Transverse colon (tissue), 3 donors: ENCODE measurements around the gene SRRT.
"Not testable (repeated sequence)": the region's sequence is repeated elsewhere in the genome, so short reads cannot be mapped to it uniquely, and the experiment has no call there.

Source experiments
- POLR2A ChIP-seq: fragments of 450-650 bp; IDR thresholded peaks from one replicate; pipeline ENCODE4 v1.6.1; 2016; ENCODE audit warnings: antibody characterized with exemption, mild to moderate bottlenecking, moderate library complexity
- POLR2AphosphoS5 ChIP-seq, 3 donors: sonication (generic); formaldehyde crosslinking; IDR thresholded peaks; one replicate each; pipeline ENCODE4 v1.6.1; 2016; ENCODE audit warnings: antibody characterized with exemption in 3 of 3

GRCh38 chr7:100923616-100924015 is 48.7 kb downstream of the SRRT start:
- TF ChIP-seq POLR2A; POLR2AphosphoS5 (IDR thresholded peaks at IDR 0.05): not testable (repeated sequence)
